ENCODE data around the gene CAMK2G.
"Not testable (repeated sequence)": the region's sequence is repeated elsewhere in the genome, so short reads cannot be mapped to it uniquely, and the experiment has no call there.

Gene CAMK2G

GRCh38 chr10:73901261-73901660 is 26.9 kb upstream of the CAMK2G start:
- no peak for DNase-seq

- DNase-seq = no peak
Observed at GRCh38 chr10:73900064-73900463, 25.7 kb upstream of the CAMK2G start.

DNA sequence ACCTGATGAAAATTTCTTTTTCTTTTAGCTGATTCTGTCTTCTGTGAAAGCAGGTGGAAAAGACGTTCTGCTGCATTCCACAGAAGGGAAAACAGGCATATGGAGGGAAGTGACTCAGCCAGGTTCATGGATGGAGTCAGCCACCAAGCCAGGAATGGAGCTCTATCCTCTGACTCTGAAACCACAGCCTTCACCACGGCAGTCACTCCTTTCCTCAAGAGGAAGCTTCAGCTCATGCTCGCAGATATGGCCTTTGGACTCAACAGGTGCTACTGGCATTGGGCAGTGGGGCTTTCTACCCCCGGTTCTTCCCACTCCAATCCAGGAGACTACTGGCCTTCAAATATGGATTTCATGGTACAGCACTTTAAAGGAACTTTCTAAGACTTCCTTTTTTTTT is 25.1 kb upstream of the CAMK2G start:
- DNase-seq = no peak

DNA sequence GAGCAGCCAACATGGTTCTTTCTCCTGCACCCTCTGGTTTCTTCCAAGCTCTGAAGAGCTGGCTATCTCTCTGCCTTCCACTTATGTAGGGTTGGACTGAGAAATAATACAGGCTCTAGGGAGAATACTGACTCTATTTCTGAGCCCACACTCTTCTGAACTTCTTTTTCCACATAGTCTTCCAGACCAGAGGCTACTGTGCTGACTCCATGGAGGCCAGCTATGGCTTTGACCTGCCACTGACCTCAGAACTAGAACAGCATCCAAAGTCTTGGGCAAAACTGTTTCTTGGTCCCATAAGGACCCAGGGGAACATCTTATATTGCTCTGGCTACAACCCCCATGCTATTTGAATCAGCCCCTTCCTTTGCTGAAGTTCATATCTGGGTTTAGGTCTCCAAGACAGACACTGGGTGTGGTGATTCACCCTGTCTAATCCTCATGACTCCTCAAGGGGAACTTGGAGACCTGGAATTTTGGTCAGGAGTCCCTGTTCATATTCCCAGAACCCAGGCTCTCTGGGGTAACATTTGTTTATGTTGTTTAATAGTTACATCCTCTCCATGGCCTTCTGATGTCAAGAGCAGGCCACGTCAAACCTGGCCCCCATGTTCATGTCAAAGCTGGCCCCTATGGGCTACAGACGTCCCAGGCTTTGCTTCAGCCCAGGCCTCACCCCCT is 24.5 kb upstream of the CAMK2G start:
- DNase-seq = no peak

DNA sequence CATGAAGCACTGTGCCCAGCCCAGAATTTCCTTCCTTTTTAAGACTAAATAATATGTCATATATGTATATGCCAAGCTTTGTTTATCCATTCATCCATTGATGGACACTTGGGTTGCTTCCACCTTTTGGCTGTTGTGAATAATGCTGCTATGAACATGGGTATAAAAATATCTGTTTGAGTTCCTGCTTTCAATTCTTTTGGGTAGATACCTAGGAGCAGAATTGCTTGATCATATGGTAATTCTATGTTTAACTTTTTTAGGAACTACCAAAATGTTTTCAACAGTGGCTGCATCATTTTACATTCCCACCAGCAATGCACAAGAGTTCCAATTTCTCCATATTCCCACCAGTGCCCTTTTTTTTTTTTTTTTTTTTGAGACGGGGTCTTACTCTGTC is 23.3 kb upstream of the CAMK2G start:
- DNase-seq = no peak

GRCh38 chr10:73895381-73895780 is 21.0 kb upstream of the CAMK2G start:
- DNase-seq = not testable (repeated sequence)

DNA sequence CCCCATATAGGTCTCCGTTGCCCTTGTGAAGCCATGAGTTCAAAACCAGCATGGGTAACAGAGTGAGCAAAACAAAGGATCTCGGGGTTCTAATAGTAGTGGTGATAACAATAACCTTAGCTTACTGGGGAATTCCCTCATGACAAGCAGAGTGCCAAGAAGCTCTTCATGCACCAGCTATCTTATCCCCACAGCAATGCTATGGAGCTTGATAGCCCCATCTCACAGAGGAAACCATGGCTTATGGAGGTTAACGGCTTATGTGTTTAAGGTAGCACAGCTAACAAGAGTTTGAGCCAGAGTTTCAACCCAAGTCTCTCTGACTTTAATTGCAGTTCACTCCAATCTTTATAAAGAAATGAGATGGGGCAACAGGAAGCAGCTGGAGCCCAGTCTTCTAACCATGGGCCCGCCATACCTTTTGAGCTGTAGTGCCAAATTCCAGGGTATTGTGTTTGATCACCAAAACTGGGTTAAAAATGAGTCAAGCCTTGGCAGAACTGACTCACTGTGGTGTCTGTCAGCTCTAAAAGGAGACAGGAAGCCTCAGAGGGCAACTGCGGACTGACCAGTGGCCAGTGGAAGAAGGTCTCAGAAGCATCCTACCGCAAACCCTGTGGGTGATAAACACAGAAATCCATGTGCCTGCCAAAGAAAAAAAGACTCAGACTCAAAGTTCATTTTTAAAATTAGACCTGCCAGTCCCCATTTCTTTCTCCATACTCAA is 20.1 kb upstream of the CAMK2G start:
- DNase-seq = no peak

GRCh38 chr10:73893426-73893825 is 19.1 kb upstream of the CAMK2G start:
- no peak for DNase-seq

DNA sequence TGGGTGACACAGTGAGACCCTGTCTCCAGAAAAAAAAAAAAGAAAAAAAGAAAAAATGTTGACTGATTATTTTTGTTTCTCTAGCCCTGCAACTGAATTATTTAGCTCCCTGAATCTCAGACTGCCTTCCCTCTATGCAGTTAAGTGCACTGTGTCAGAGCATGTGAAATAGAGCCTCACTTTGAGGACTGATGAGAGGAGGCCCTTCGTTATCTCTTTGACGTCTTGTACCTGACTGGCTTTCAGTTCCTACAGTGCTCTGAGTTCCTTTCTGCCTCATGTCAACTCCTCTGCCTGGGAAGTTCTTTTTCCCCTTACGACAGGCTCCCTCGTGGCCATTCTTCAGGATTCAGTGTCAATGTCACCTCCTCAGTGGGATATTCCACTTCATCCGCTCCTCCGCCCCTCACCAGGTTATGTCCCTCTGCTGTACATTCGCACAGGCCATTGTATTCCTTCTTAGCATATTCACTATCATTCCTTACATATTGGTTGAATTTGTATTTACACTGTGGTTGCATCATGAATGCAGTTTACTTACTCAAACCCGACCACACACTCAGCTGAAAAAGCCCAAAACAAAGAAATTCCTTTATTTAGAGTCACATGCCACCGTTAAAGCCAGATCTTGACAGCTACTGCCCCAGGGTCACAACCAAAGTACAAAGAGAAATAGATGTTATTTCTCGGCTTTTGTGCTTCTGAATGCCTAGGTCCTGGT is 18.1 kb upstream of the CAMK2G start:
- no peak for DNase-seq

GRCh38 chr10:73891540-73891939 is 17.2 kb upstream of the CAMK2G start:
- DNase-seq = no peak

DNA sequence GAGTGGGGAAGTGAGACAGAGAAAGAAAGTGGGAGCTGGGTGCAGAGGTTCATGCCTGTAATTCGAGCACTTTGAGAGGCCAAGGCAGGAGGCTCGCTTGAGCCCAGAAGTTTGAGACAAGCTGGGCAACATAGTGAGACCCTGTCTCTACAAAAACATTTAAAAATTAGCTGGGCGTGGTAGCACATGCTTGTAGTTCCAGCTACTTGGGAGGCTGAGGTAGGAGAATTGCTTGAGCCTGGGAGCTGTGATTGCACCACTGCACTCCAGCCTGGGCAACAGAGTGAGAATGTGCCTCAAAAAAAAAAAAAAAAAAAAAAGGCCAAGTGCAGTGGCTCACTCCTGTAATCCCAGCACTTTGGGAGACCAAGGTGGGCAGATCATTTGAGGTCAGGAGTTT is 16.5 kb upstream of the CAMK2G start:
- not testable (repeated sequence) for DNase-seq

DNA sequence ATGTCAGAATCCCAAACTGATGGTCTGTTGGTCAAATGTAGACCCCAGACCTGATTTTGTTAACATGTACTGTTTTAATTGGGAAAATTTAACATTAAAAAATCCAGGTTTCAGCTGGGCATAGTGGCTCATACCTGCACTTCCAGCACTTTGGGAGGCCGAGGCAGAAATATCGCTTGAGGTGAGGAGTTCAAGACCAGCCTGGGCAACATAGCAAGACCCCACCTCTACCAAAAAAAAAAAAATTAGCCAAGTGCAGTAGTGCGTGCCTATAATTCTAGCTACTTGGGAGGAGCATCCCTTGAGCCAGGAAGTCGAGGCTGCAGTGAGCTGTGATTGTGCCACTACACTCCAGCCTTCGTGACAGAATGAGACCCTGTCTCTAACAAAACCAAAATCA is 15.9 kb upstream of the CAMK2G start:
- DNase-seq = no peak

DNA sequence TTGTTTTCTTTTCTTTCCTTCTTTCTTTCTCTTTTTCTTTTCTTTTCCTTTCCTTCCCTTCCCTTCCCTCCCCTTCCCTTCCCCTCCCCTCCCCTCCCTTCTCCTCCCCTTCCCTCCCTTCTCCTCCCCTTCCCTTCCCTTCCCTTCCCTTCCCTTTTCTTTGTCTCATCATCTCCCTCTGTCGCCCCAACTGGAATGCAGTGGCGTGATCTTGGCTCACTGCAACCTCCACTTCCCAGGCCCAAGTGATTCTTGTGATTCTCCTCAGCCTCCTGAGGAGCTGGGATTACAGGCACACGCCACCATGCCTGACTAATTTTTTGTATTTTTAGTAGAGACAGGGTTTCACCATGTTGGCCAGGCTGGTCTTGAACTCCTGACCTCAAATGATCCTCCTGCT is 15.1 kb upstream of the CAMK2G start:
- not testable (repeated sequence) for DNase-seq

DNA sequence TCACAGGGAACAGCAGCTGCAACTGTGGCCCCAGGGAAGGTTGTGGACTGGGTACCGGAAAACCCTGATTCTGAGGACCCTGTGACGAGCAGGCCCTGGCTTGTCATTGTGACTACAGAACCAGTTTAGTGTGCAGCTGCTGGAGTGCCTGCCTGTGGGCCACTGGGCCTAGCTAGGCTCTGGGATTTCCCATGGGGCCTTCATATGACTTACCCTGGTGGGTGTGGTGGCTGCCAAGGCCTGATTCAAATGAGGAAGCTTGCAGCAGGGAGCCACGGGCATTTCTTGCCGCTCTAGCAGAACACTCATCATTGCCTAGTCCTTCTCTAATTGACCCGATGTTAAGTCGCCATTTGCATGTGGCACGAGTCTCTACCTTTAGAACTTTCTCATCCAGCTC is 14.7 kb upstream of the CAMK2G start:
- no peak for DNase-seq

DNA sequence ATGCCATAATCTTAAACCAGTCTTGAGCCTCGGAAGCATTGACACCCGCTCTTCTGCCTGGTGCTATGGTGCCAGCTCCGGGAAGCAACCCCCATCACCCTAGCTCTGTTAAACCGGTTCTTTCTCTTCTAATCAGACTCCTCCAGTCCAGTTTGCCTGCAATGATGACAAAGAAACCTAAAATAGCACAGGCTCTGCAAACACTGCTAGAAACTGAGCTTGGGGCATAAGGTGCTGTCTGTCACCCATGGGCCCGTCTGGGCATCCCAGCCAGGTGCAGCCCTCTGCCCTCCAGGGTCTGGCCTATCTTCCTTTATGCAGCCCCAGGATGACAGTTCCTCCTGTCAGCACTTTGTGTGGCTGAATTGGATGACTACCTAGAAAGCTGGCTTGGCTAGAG is 14.2 kb upstream of the CAMK2G start:
- DNase-seq = no peak

- DNase-seq = peak; percentile 69
Observed at GRCh38 chr10:73887294-73888039, 13.1 kb upstream of the CAMK2G start.

GRCh38 chr10:73886661-73887293 is 12.4 kb upstream of the CAMK2G start:
- DNase-seq = no peak

DNA sequence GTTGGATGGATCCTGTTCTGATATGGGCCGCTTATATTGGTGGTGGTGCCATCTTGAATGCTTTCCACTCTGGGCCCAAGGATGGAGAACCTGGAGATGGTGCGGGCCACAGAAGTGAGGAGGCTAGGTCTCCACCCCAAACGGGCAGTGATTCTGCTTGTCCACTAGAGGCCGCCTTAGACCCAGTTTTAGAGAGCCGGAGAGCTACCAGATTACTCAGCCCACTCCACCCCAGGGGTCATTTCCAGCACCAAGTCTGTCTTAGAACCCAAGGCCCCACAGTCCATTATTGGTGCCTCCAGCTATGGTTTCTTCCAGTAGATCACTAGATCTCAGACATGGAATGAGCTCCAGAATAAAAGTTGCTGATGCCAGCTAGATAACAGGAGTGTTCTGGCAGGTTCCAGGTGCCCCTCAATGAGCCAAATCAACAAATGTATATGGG is 11.8 kb upstream of the CAMK2G start:
- peak; percentile 71 for DNase-seq

GRCh38 chr10:73884017-73884416 is 9.7 kb upstream of the CAMK2G start:
- no peak for DNase-seq

- DNase-seq = no peak
Observed at GRCh38 chr10:73881221-73881919, 7.0 kb upstream of the CAMK2G start.

- DNase-seq = peak; percentile 76
Observed at GRCh38 chr10:73879296-73880173, 5.2 kb upstream of the CAMK2G start.
